ENCODE measurements around the gene GPR63.

DNA sequence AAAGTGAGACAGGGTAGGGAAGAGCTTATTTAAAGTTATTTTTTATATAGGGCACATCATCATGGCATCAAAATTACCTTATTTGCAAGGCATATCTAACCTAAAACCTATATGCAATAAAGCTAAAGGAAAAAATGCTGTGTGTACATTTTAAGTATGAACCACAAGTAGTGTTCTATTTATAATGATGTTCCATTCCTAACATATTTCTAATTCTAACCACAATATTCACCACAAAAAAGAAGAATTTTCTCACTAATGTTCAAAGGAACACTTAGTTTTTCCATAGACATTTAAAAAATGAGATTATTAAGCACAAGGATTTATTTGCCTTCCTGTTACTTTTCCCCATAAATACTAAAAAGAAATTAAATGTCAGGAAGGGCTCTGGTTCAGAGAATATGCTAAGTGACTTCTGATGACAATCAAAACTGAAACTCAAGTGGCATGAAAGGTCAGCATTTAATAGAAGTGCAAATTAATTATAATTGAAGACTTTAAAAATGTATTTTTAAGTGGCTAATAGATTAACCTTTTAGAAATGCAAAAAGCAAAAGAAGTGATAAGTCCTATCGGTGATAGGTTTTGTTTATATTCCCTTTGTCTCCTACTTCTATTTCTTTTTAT, 25.1 kb downstream of the GPR63 start:
- TF ChIP-seq EZH2phosphoT487 (IDR thresholded peaks at IDR 0.05; ENCODE audit: insufficient read depth, low read depth) (no peak), EZH2 (IDR thresholded peaks at IDR 0.05; ENCODE audit: insufficient read depth, poor library complexity, severe bottlenecking) (no peak)

Measured in GM23248 (cell line).